SK-N-SH (cell line): Measurements from ENCODE around the gene SIGLEC9. TPM values are rescaled to one million over a fixed set of nuclear protein-coding genes. Genes with fewer than 3 reads are reported as not detected.

Source experiments
- polyA plus RNA-seq, 3 experiments: library from polyadenylated mRNA; depleted of rRNA; stranded (reverse); fragments of >200 nt; gene quantifications; 2 replicates each; pipeline ENCODE4 v1.2.3, GENCODE V29; 2012

The SIGLEC9 gene
- polyA plus RNA-seq, 1 of the 3 experiments (the other 2 are of a cell fraction), result not detected

Other genes with a start within 250 kb of the SIGLEC9 start
- gene KLK4, start 213.5 kb upstream of the SIGLEC9 start, polyA plus RNA-seq (2012; rRNA removed), result not detected in 2 replicates
- gene KLK5, start 171.9 kb upstream of the SIGLEC9 start, polyA plus RNA-seq (2012; rRNA removed), result not detected in 2 replicates
- gene KLK6, start 155.3 kb upstream of the SIGLEC9 start, polyA plus RNA-seq (2012; rRNA removed), result not detected in 2 replicates
- gene KLK7, start 141.0 kb upstream of the SIGLEC9 start, polyA plus RNA-seq (2012; rRNA removed), result not detected in 2 replicates
- gene KLK8, start 123.3 kb upstream of the SIGLEC9 start, polyA plus RNA-seq (2012; rRNA removed), result not detected in 2 replicates
- gene KLK10, start 105.2 kb upstream of the SIGLEC9 start, polyA plus RNA-seq (2012; rRNA removed), result not detected in 2 replicates
- not detected in 2 replicates for gene KLK11, start 98.3 kb upstream of the SIGLEC9 start, polyA plus RNA-seq (2012; rRNA removed)
- gene KLK12, start 89.9 kb upstream of the SIGLEC9 start, polyA plus RNA-seq (2012; rRNA removed), result not detected in 2 replicates
- gene KLK13, start 59.8 kb upstream of the SIGLEC9 start, polyA plus RNA-seq (2012; rRNA removed), result not detected in 2 replicates
- gene KLK14, start 42.0 kb upstream of the SIGLEC9 start, polyA plus RNA-seq (2012; rRNA removed), result 0.19 and 0.26 TPM in 2 replicates
- 7.2 and 8.8 TPM in 2 replicates for gene CTU1, start 16.5 kb upstream of the SIGLEC9 start, polyA plus RNA-seq (2012; rRNA removed)
- gene SIGLEC7, start 17.4 kb downstream of the SIGLEC9 start, polyA plus RNA-seq (2012; rRNA removed), result not detected in 2 replicates
- gene CD33, start 100.2 kb downstream of the SIGLEC9 start, polyA plus RNA-seq (2012; rRNA removed), result 0.36 and 0.67 TPM in 2 replicates
- gene SIGLECL1, start 126.2 kb downstream of the SIGLEC9 start, polyA plus RNA-seq (2012; rRNA removed), result not detected in 2 replicates
- 0.36 and 0.60 TPM in 2 replicates for gene IGLON5, start 186.7 kb downstream of the SIGLEC9 start, polyA plus RNA-seq (2012; rRNA removed)
- 2.3 and 2.7 TPM in 2 replicates for gene VSIG10L, start 217.2 kb downstream of the SIGLEC9 start, polyA plus RNA-seq (2012; rRNA removed)
- 130 and 169 TPM in 2 replicates for gene ETFB, start 241.5 kb downstream of the SIGLEC9 start, polyA plus RNA-seq (2012; rRNA removed)
- 0.26 TPM in 1 of 2 replicates, not detected in the other for gene CLDND2, start 244.1 kb downstream of the SIGLEC9 start, polyA plus RNA-seq (2012; rRNA removed)
- gene NKG7, start 247.7 kb downstream of the SIGLEC9 start, polyA plus RNA-seq (2012; rRNA removed), result not detected in 2 replicates